PC-3 (cell line): ENCODE results near the gene POGLUT2. TPM values are rescaled to one million over a fixed set of nuclear protein-coding genes. Genes with fewer than 3 reads are reported as not detected.

Source experiments
- ATAC-seq: fragments of 200-7000 bp; cut with Tn5 transposase; 2 replicates; pipeline ENCODE4 v1.9.1; 2020; ENCODE audit warnings: mild to moderate bottlenecking, moderate library complexity
- BruUV-seq: library from RNA; stranded (reverse); fragments of 400-500 nt; replicated peaks from 2 replicates; lab custom pipeline; 2021; lab: Mats Ljungman, UMichigan
- CTCF ChIA-PET: fragments of 300-600 bp; sonication (Branson Sonifier 250); formaldehyde crosslinking; loops from one replicate; lab custom pipeline; 2022; ENCODE audit warnings: antibody characterized with exemption; lab: Charles Lee
- POLR2A ChIA-PET: fragments of 300-600 bp; sonication (Branson Sonifier 250); formaldehyde crosslinking; loops from one replicate; lab custom pipeline; 2022; ENCODE audit warnings: antibody characterized with exemption; ENCODE audit not compliant: unreplicated experiment; lab: Charles Lee
- DNase-seq: peaks from one replicate; pipeline ENCODE4 v3.0.0-alpha.2; 2015
- H2AFZ ChIP-seq: fragments of 300-600 bp; sonication (generic); 2 replicates; pipeline ENCODE4 v1.6.0; 2016; ENCODE audit warnings: antibody characterized with exemption, low read length
- H3F3A ChIP-seq: fragments of 300-600 bp; sonication (generic); one replicate; pipeline ENCODE4 v1.6.0; 2017; ENCODE audit warnings: antibody characterized with exemption, low read length, control low read depth, mild to moderate bottlenecking; ENCODE audit not compliant: unreplicated experiment
- H3K27ac ChIP-seq: fragments of 300-600 bp; sonication (generic); 2 replicates; pipeline ENCODE4 v1.5.1; 2016; ENCODE audit warnings: mild to moderate bottlenecking, low read length
- H3K27me3 ChIP-seq: fragments of 300-600 bp; sonication (generic); 2 replicates; pipeline ENCODE4 v1.6.1; 2016; ENCODE audit warnings: low read length, mixed read lengths
- H3K36me3 ChIP-seq: fragments of 300-600 bp; sonication (generic); 2 replicates; pipeline ENCODE4 v1.6.1; 2016; ENCODE audit warnings: low read depth, mixed run types, low read length, mixed read lengths
- H3K4me1 ChIP-seq: fragments of 300-600 bp; sonication (generic); 2 replicates; pipeline ENCODE4 v1.5.1; 2016; ENCODE audit warnings: low read length; ENCODE audit not compliant: insufficient read depth
- H3K4me2 ChIP-seq: fragments of 300-600 bp; sonication (generic); 2 replicates; pipeline ENCODE4 v1.6.0; 2016; ENCODE audit warnings: low read length
- H3K4me3 ChIP-seq: fragments of 300-600 bp; sonication (generic); 2 replicates; pipeline ENCODE4 v1.5.1; 2016; ENCODE audit warnings: mild to moderate bottlenecking, low read length, mixed read lengths
- H3K79me2 ChIP-seq: fragments of 300-600 bp; sonication (generic); 2 replicates; pipeline ENCODE4 v1.6.1; 2017; ENCODE audit warnings: low read length, mixed read lengths
- H3K9ac ChIP-seq: fragments of 300-600 bp; sonication (generic); 2 replicates; pipeline ENCODE4 v1.6.0; 2016; ENCODE audit warnings: mild to moderate bottlenecking, low read length
- H3K9me2 ChIP-seq: fragments of 300-600 bp; sonication (generic); replicated peaks from 2 replicates; pipeline ENCODE4 v1.6.1; 2016; ENCODE audit warnings: mixed run types, low read length, mixed read lengths
- H3K9me3 ChIP-seq: fragments of 300-600 bp; sonication (generic); 2 replicates; pipeline ENCODE4 v1.6.1; 2016; ENCODE audit warnings: low read length, mixed read lengths
- H4K20me1 ChIP-seq: fragments of 300-600 bp; sonication (generic); 2 replicates; pipeline ENCODE4 v1.6.1; 2016; ENCODE audit warnings: low read length, mixed read lengths
- CTCF ChIP-seq: fragments of 300-600 bp; sonication (generic); conservative IDR thresholded peaks from 2 replicates; pipeline ENCODE4 v1.5.1; 2017; ENCODE audit warnings: antibody characterized with exemption, low read depth, mild to moderate bottlenecking, low read length
- EZH2 ChIP-seq: fragments of 300-600 bp; sonication (generic); IDR thresholded peaks from one replicate; pipeline ENCODE4 v1.6.1; 2017; ENCODE audit warnings: antibody characterized with exemption, mild to moderate bottlenecking, low read length; ENCODE audit not compliant: unreplicated experiment
- EZH2phosphoT487 ChIP-seq: fragments of 300-600 bp; sonication (generic); IDR thresholded peaks from 2 replicates; pipeline ENCODE4 v1.6.1; 2018; ENCODE audit warnings: mild to moderate bottlenecking, antibody characterized with exemption, low read length, borderline replicate concordance
- intact Hi-C: fragments of 100-400 bp; cut with micrococcal nuclease; formaldehyde crosslinking; loops from 2 replicates; pipeline ENCODE4 v1.9.0; 2023
- total RNA-seq: library from RNA; depleted of rRNA; stranded (reverse); fragments of >200 nt; gene quantifications from 2 replicates; pipeline ENCODE4 v1.2.3, GENCODE V29; 2014

Gene POGLUT2
- total RNA-seq, 1 experiment from 2014 or later: 6.7 TPM

- H3K36me3 ChIP-seq: no peaks in the 10 kb centered on the region
- no peak overlapping the region for H3K4me2 ChIP-seq
- CTCF ChIA-PET: no interaction called here
Observed at GRCh38 chr13:102812611-102813287, 14.0 kb upstream of the POGLUT2 start.

GRCh38 chr13:102807699-102808098 lies 8.9 kb upstream of the POGLUT2 start:
- no peak for TF ChIP-seq EZH2phosphoT487
- TF ChIP-seq EZH2: no peak
- TF ChIP-seq CTCF: no peak
- no peak overlapping the region for H3K9ac ChIP-seq
- H3K27me3 ChIP-seq: no peaks in the 10 kb centered on the region
- H3K27ac ChIP-seq: no peak overlapping the region
- no peak overlapping the region for H3K4me3 ChIP-seq
- no peak for DNase-seq
- intact Hi-C loops: no loop called here
- BruUV-seq: no TSS peak
- CTCF ChIA-PET: no interaction called here
- H4K20me1 ChIP-seq: no peaks in the 10 kb centered on the region
- H2AFZ ChIP-seq: no peak overlapping the region
- H3F3A ChIP-seq: no peaks in the 10 kb centered on the region
- ATAC-seq: no peak
- H3K4me1 ChIP-seq: no peaks in the 10 kb centered on the region
- no peaks in the 10 kb centered on the region for H3K9me3 ChIP-seq
- POLR2A ChIA-PET: no interaction called here
- no peak overlapping the region for H3K4me2 ChIP-seq
- no peaks in the 10 kb centered on the region for H3K9me2 ChIP-seq
- peaks cover 6% of the 10 kb centered on the region; the same call in 1 of the 2 replicates for H3K79me2 ChIP-seq
- H3K36me3 ChIP-seq: no peaks in the 10 kb centered on the region

More at GRCh38 chr13:102812611-102813287, 14.0 kb upstream of the POGLUT2 start:
- Histone ChIP-seq H3K27me3 (no peaks in the 10 kb centered on the region), H3K4me3 (no peak overlapping the region), H3K9me2 (no peaks in the 10 kb centered on the region), H3K79me2 (0 out of 2 replicates have a peak, but pooled peaks cover 4% of the 10 kb centered on the region), H3K9ac (no peak overlapping the region), H3F3A (no peaks in the 10 kb centered on the region), H2AFZ (no peak overlapping the region), H4K20me1 (no peaks in the 10 kb centered on the region), H3K9me3 (no peaks in the 10 kb centered on the region), H3K4me1 (no peaks in the 10 kb centered on the region), H3K27ac (no peak overlapping the region)
- no peak for DNase-seq
- TF ChIP-seq EZH2: no peak
- no peak for TF ChIP-seq CTCF
- TF ChIP-seq EZH2phosphoT487: no peak
- BruUV-seq: no TSS peak
- ATAC-seq: no peak
- intact Hi-C loops: no loop called here
- POLR2A ChIA-PET: no interaction called here

GRCh38 chr13:102805680-102806079 lies 6.9 kb upstream of the POGLUT2 start:
- POLR2A ChIA-PET: no interaction called here
- no peaks in the 10 kb centered on the region for H3K4me1 ChIP-seq
- H3K9me3 ChIP-seq: no peaks in the 10 kb centered on the region
- H4K20me1 ChIP-seq: no peaks in the 10 kb centered on the region
- intact Hi-C loops: no loop called here
- CTCF ChIA-PET: no interaction called here
- no peaks in the 10 kb centered on the region for H3K9me2 ChIP-seq
- no peak overlapping the region for H2AFZ ChIP-seq
- ATAC-seq (no peak), DNase-seq (no peak)
- BruUV-seq: no TSS peak
- H3K27ac ChIP-seq: no peak overlapping the region
- no peak overlapping the region for H3K4me2 ChIP-seq
- H3K4me3 ChIP-seq: no peak overlapping the region
- H3F3A ChIP-seq: no peaks in the 10 kb centered on the region
- H3K36me3 ChIP-seq: no peaks in the 10 kb centered on the region
- H3K27me3 ChIP-seq: no peaks in the 10 kb centered on the region
- peaks cover 23% of the 10 kb centered on the region for H3K79me2 ChIP-seq
- TF ChIP-seq EZH2phosphoT487 (no peak), EZH2 (no peak), CTCF (no peak)
- no peak overlapping the region for H3K9ac ChIP-seq
